Measurements from ENCODE around the gene LRP5. TPM values are rescaled to one million over a fixed set of nuclear protein-coding genes. Genes with fewer than 3 reads are reported as not detected.
"Not testable (repeated sequence)": the region's sequence is repeated elsewhere in the genome, so short reads cannot be mapped to it uniquely, and the experiment has no call there.

Gene LRP5
- total RNA-seq, 1 donor from 2014 or later, result 28.0 TPM

DNA sequence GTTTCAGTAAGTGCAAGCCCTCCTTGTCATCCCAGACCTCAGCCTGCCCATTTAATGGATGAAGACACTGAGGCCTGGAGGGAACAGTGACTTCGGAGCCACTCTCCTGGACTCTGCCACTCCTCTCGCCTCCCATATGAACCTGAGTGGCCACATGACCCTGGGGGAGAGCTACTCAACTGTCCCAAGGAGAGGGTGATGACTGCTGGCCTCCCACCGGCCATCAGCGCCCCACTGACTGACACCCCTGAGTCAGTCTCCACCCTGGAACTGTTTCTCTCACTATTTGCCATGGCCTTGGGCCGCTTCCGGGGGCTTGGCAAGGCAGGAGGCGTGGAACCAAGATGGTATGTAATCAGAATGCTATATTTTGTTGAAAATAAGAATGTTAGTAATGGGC, 17.1 kb downstream of the LRP5 start:
- no peak for DNase-seq

GRCh38 chr11:68329978-68330699, 17.7 kb downstream of the LRP5 start:
- DNase-seq, result peak; percentile 57

GRCh38 chr11:68330700-68331337, 18.4 kb downstream of the LRP5 start:
- DNase-seq, result no peak

DNA sequence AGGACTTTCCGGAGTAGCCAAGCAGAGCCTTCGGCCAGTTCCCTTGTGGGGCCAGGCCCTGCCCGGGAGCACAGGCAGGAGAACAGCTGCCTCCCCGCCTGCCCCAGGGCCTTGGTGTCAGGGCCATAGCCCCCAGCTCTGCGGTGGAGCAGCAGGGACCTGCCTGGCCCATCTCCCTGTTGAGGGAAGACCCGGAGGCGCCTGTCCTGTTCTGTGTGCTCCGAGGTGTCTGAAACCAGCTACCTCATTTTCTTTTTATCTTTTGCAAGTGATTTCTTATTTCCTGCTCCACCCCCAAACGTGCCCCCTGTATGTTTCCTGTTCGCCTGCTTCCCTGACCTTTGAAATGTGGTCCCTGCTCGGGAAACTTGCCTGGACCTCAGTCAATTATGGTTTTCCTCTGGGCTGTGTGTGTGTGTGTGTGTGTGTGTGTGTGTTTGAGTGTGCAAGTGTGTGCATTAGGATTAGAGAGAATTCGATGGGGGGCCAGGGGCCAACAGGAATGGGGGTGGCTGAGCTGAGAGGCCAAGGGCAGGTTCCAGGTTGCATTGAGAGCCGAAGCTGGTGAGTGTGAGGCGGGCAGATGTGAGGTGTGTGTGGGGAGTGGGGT, 19.1 kb downstream of the LRP5 start:
- DNase-seq, result no peak

GRCh38 chr11:68332186-68332585, 19.8 kb downstream of the LRP5 start:
- no peak for DNase-seq

GRCh38 chr11:68333173-68333572, 20.8 kb downstream of the LRP5 start:
- DNase-seq, result no peak

- no peak for DNase-seq
Observed at GRCh38 chr11:68334923-68335322, 22.5 kb downstream of the LRP5 start.

GRCh38 chr11:68335683-68336082, 23.3 kb downstream of the LRP5 start:
- no peak for DNase-seq

DNA sequence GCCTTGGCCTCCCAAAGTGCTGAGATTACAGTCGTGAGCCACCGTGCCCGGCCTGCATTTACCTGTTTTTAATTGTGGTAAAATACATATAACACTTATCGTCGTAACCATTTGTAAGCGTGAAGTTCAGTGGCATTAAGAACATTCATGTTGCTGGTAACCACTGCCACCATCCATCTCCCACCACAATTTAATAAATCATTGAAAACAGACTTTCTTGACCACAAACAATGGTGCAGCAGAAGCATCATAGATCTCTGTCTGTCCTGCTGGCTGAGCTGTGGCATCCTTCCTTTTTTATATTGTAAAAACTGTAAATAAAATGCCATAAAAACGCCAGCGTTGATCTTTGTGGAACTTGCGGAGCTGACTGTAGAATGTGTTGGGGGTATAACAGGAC, 24.3 kb downstream of the LRP5 start:
- no peak for DNase-seq

DNA sequence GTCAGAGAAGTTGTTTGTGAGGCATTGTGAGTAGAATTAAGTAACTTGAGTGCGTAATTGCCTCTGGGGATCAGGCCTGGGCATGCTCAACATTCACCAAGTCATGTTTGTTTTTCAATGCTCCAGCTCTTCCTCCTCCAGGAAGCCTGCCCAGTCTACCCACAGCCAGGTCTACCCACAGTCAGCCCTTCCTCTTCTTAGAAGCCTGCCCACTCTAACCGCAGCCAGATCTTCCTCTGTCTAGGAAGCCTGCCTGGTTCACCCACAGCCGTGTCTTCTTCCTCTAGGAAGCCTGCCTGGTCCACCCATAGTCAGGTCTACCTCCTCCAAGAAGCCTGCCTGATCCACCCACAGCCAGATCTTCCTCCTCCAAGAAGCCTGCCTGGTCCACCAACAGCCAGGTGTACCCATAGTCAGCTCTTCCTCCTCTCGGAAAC, 25.0 kb downstream of the LRP5 start:
- DNase-seq, result no peak

DNA sequence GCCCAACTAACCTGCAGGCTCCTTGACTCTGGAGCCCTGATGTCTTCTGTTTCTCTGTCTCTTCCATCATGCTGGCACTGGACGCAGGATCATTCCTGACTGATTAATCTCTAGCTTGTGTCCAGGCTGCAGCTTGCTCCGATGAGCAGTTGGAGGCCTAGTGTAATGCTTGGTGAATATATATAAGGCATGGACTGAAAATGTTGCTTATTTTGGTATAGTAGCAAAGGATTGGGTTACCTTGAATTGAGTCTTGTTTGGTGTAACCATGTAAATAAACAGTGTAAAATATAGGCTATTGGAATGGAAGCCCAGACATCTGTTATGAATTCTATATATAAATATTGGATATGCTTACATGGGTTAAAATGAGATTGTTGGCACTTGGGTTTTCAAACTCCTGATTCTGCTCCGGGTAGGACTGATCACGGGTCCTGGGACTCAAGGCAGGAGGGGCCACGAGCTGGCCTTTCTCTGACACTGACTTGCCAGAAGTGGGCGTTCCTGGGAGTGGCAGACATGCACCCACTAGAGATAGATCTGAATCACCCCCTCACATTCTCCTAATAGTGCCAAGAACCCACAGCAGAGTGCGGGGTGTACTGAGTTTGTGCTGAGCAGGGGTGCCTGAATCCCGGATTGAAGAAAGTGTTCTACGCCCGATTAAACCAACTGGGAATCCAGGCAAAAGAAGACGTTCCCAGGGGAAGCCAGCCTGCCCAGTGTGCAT, 25.8 kb downstream of the LRP5 start:
- peak; percentile 27 for DNase-seq

GRCh38 chr11:68340003-68340767, 27.8 kb downstream of the LRP5 start:
- no peak for DNase-seq

DNA sequence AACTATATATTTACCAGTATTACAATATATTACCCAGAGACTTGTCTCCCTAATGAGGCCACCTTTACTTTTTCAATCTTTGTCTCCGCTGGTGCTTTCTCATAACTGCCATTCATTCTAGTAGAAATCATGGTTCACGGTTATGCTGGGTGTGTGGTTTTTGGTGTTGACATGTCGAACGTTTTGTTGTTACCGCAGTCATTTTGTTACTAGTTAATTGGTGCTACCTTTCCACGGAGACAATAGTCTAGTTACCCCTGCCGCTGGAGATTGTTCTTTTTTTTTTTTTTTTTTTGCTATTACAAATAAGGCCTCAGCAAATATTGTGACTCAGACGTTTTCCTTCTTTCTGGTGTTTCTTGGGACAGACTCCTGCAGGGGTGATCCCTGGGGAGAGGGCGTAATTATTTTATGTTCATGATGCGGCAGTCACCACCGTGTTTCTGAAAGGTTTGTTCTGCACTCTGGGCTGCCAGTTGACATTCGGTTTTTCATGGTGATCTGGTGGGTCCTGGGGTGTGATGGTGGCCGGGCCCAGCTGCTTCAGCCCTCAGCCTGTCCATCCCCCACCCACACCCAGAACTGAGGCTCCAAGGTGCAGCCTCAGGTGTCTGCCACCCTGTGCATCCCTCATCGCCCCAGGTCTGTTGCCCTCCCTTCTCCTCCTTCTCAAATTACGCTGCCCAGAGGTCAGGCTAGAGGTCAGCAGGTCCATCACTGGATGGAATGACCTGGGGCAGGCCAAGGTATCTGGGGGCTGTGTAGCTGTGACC, 28.6 kb downstream of the LRP5 start:
- DNase-seq, result no peak

GRCh38 chr11:68341557-68342458, 29.4 kb downstream of the LRP5 start:
- DNase-seq, result no peak

- no peak for DNase-seq
Observed at GRCh38 chr11:68342459-68343158, 30.2 kb downstream of the LRP5 start.

DNA sequence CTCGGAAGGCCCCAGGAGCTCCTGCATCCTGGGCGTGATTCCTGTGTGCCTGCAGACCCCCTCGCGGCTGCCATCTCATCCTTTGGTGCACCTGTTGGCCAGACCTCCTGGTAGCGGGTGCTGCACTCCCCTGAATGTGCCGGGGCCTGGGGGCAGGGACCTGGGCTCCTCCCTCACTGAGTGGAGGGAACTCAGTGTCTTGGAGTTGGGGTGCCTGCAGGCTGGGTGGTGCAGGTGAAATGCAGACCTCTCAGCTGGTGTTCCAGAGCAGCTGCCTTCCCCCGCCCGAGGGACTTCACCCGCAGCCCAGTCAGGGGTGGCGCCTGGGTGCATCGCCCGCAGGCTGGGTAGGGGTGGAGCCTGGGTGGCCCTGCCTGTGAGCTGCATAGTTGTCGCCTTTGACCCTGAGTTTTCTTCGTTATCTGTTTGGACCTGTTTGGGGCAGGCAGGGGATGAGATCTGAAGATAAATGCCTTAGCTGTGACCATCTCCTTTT, 31.4 kb downstream of the LRP5 start:
- no peak for DNase-seq

- not testable (repeated sequence) for DNase-seq
Observed at GRCh38 chr11:68344821-68345220, 32.4 kb downstream of the LRP5 start.

DNA sequence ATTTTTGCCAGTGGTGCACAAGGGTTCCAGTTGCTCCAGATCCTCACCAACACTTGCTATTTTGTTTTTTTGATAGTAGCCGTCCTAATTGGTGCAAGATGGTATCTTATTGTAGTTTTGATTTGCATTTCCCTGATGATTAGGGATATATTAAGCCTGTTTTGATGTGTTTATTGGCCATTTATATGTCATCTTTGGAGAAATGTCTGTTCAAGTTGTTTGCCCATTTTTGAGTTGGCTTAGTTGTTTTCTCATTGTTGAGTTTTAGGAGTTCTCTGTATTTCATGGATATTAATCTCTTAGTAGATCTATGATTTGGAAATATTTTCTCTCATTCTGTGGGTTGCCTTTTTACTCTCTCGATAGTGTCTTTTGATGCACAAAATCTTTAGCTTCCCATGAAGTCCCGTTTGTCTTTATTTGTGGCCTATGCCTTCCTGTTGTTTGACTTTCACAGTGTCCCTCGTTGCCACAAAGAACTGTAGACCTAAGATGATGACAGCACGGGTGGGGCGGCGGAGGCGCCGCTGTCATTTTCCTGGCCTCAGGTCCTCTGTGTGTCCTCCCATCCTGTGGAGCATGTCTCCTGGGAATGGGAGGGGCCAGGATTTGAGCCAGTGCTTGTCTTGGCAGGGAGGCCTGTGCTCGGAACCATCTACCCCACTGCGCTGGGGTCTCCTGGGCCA, 33.5 kb downstream of the LRP5 start:
- DNase-seq, result no peak

GRCh38 chr11:68346462-68346790, 34.0 kb downstream of the LRP5 start:
- no peak for DNase-seq
